H1 (cell line): Measurements from ENCODE around the gene GPR68. TPM values are rescaled to one million over a fixed set of nuclear protein-coding genes. Genes with fewer than 3 reads are reported as not detected.

Source experiments
- CTCF ChIA-PET: fragments of 300-600 bp; sonication (Branson Sonifier 250); formaldehyde crosslinking; loops from one replicate; lab custom pipeline; 2021; ENCODE audit not compliant: partially characterized antibody; lab: Charles Lee
- POLR2A ChIA-PET: fragments of 300-600 bp; sonication (Branson Sonifier 250); formaldehyde crosslinking; loops from one replicate; lab custom pipeline; 2021; ENCODE audit warnings: inconsistent platforms; ENCODE audit not compliant: partially characterized antibody; lab: Charles Lee
- DNase-seq, 2 experiments: peaks; one replicate each; pipeline versions ENCODE4 v3.0.0 to v3.0.0-alpha.2; 2010 to 2022; ENCODE audit warnings: low spot score in 2 of 2, low read depth in 1 of 2, mixed read lengths in 1 of 2
- FAIRE-seq: peaks from 2 replicates; lab custom pipeline; 2011; peaks lifted over from hg19 to GRCh38; lab: Jason Lieb, UNC
- H2AFZ ChIP-seq: 2 replicates; pipeline ENCODE4 v1.8.1; 2012; ENCODE audit warnings: low read length, inconsistent platforms
- H2AK5ac ChIP-seq: 2 replicates; pipeline ENCODE4 v1.6.1; 2013; ENCODE audit warnings: low read depth, low read length
- H2BK120ac ChIP-seq: replicated peaks from 2 replicates; pipeline ENCODE3; 2013; ENCODE audit warnings: low read depth, low read length, inconsistent platforms
- H2BK12ac ChIP-seq: 2 replicates; pipeline ENCODE4 v1.6.1; 2013; ENCODE audit warnings: low read depth, low read length
- H2BK15ac ChIP-seq: 2 replicates; pipeline ENCODE4 v1.6.1; 2013; ENCODE audit warnings: low read length
- H2BK20ac ChIP-seq: 2 replicates; pipeline ENCODE4 v1.6.1; 2013; ENCODE audit warnings: low read length
- H2BK5ac ChIP-seq: 2 replicates; pipeline ENCODE4 v1.6.1; 2013; ENCODE audit warnings: low read depth, low read length
- H3K14ac ChIP-seq: 2 replicates; pipeline ENCODE4 v1.6.1; 2013; ENCODE audit warnings: inconsistent platforms; ENCODE audit not compliant: insufficient read length
- H3K18ac ChIP-seq: 2 replicates; pipeline ENCODE4 v1.6.1; 2013; ENCODE audit warnings: low read length; ENCODE audit errors: extremely low read depth
- H3K23ac ChIP-seq: 2 replicates; pipeline ENCODE4 v1.6.1; 2013; ENCODE audit warnings: inconsistent platforms; ENCODE audit not compliant: insufficient read length
- H3K23me2 ChIP-seq: 2 replicates; pipeline ENCODE4 v1.6.1; 2013; ENCODE audit warnings: low read depth, low read length
- H3K27ac ChIP-seq: 2 replicates; pipeline ENCODE4 v1.6.1; 2011; ENCODE audit warnings: low read depth, low read length, inconsistent platforms
- H3K27me3 ChIP-seq, 4 experiments: replicated peaks in 1 of 4; 1 replicate in 1 of 4; 2 replicates in 3 of 4; pipeline versions ENCODE4 v1.6.1 to v1.8.1; 2011 to 2013; ENCODE audit warnings: low read length in 3 of 4, mild to moderate bottlenecking in 3 of 4, inconsistent platforms in 2 of 4, mixed read lengths in 2 of 4, moderate library complexity in 1 of 4; ENCODE audit not compliant: control insufficient read depth in 3 of 4, insufficient read depth in 3 of 4; ENCODE audit errors: extremely low read depth in 1 of 4
- H3K36me3 ChIP-seq, 4 experiments: 2 replicates each; pipeline versions ENCODE4 v1.6.1 to v1.8.1; 2011 to 2013; ENCODE audit warnings: mild to moderate bottlenecking in 4 of 4, low read length in 3 of 4, moderate library complexity in 2 of 4, control low read depth in 1 of 4, inconsistent platforms in 1 of 4; ENCODE audit not compliant: insufficient read depth in 4 of 4, control insufficient read depth in 2 of 4
- H3K4ac ChIP-seq: replicated peaks from 2 replicates; pipeline ENCODE3; 2013; ENCODE audit warnings: low read length, low read depth, mixed read lengths, inconsistent platforms; ENCODE audit not compliant: insufficient read length
- H3K4me1 ChIP-seq, 4 experiments: replicated peaks in 1 of 4; 1 replicate in 1 of 4; 2 replicates in 3 of 4; pipeline versions ENCODE4 v1.6.1 to v1.8.1; 2011 to 2013; ENCODE audit warnings: low read length in 3 of 4, inconsistent platforms in 2 of 4, mixed read lengths in 1 of 4; ENCODE audit not compliant: insufficient read depth in 4 of 4, control insufficient read depth in 3 of 4
- H3K4me2 ChIP-seq, 2 experiments: 2 replicates each; pipeline versions ENCODE4 v1.6.1 to v1.8.1; 2011 to 2013; ENCODE audit warnings: low read depth in 2 of 2, low read length in 2 of 2, control low read depth in 1 of 2, inconsistent platforms in 1 of 2, mild to moderate bottlenecking in 1 of 2; ENCODE audit not compliant: insufficient read depth in 1 of 2
- H3K4me3 ChIP-seq, 4 experiments: fragments of 200-600, 300-600 bp in 1 of 4; sonication (generic), shearing (Covaris generic), sonication (Bioruptor Twin) in 1 of 4; 2 replicates each; pipeline versions ENCODE4 v1.5.1 to v1.8.1; 2011 to 2016; ENCODE audit warnings: low read length in 4 of 4, low read depth in 3 of 4, control low read depth in 2 of 4, inconsistent platforms in 2 of 4, mild to moderate bottlenecking in 2 of 4, mixed read lengths in 1 of 4, moderate library complexity in 1 of 4; ENCODE audit not compliant: insufficient read depth in 2 of 4; ENCODE audit errors: extremely low read depth in 1 of 4
- H3K56ac ChIP-seq: replicated peaks from 2 replicates; pipeline ENCODE3; 2013; ENCODE audit warnings: low read depth, mild to moderate bottlenecking, mixed read lengths, low read length, inconsistent platforms; ENCODE audit not compliant: insufficient read length
- H3K79me1 ChIP-seq: 2 replicates; pipeline ENCODE4 v1.6.1; 2013; ENCODE audit warnings: low read depth, low read length, control low read depth
- H3K79me2 ChIP-seq, 2 experiments: 2 replicates each; pipeline versions ENCODE4 v1.6.1 to v1.8.1; 2012 to 2013; ENCODE audit warnings: low read length in 2 of 2, mild to moderate bottlenecking in 2 of 2, inconsistent platforms in 1 of 2; ENCODE audit not compliant: insufficient read depth in 2 of 2, control insufficient read depth in 1 of 2
- H3K9ac ChIP-seq, 4 experiments: replicated peaks in 1 of 4; 1 replicate in 1 of 4; 2 replicates in 3 of 4; pipeline versions ENCODE4 v1.6.1 to v1.8.1; 2011 to 2013; ENCODE audit warnings: low read depth in 3 of 4, low read length in 3 of 4, control low read depth in 2 of 4, mild to moderate bottlenecking in 2 of 4, moderate library complexity in 2 of 4, inconsistent platforms in 1 of 4; ENCODE audit errors: extremely low read depth in 1 of 4
- H3K9me3 ChIP-seq, 2 experiments: 2 replicates each; pipeline versions ENCODE4 v1.6.1 to v1.8.1; 2012 to 2013; ENCODE audit warnings: mild to moderate bottlenecking in 2 of 2, moderate library complexity in 2 of 2, control low read depth in 1 of 2, inconsistent platforms in 1 of 2, low read depth in 1 of 2, low read length in 1 of 2, mixed read lengths in 1 of 2; ENCODE audit not compliant: insufficient read depth in 2 of 2
- H4K20me1 ChIP-seq, 2 experiments: replicated peaks in 1 of 2; 2 replicates each; pipeline versions ENCODE3 to v1.8.1; 2011 to 2013; ENCODE audit warnings: inconsistent platforms in 2 of 2, low read length in 2 of 2, mild to moderate bottlenecking in 1 of 2; ENCODE audit not compliant: insufficient read depth in 2 of 2, control insufficient read depth in 1 of 2
- H4K5ac ChIP-seq: 2 replicates; pipeline ENCODE4 v1.6.1; 2013; ENCODE audit warnings: low read length, low read depth, mixed read lengths, inconsistent platforms; ENCODE audit not compliant: insufficient read length
- H4K8ac ChIP-seq: 2 replicates; pipeline ENCODE4 v1.8.0; 2013; ENCODE audit warnings: mild to moderate bottlenecking, moderate library complexity, low read length, inconsistent platforms; ENCODE audit not compliant: insufficient read depth; ENCODE audit errors: extremely low read depth
- H4K91ac ChIP-seq: replicated peaks from 2 replicates; pipeline ENCODE3; 2013; ENCODE audit warnings: low read length, mixed read lengths, inconsistent platforms; ENCODE audit not compliant: insufficient read length
- BRCA1 ChIP-seq: IDR thresholded peaks from 2 replicates; pipeline ENCODE4 v1.6.1; 2012; ENCODE audit warnings: low read depth, low read length, improper control_type of control experiment
- RAD21 ChIP-seq, 2 experiments: IDR thresholded peaks in 1 of 2; conservative IDR thresholded peaks in 1 of 2; 2 replicates each; pipeline ENCODE4 v1.6.1; 2011; ENCODE audit warnings: low read depth in 2 of 2, low read length in 2 of 2, improper control_type of control experiment in 1 of 2, inconsistent platforms in 1 of 2, mild to moderate bottlenecking in 1 of 2, moderate library complexity in 1 of 2
- WGBS, 2 experiments: shearing (Covaris generic) in 1 of 2; methylation state at CpG; one replicate each; pipeline versions ENCODE4 v1.1.6 to v1.1.7; 2013 to 2015; ENCODE audit warnings: low lambda C conversion rate in 2 of 2, mixed read lengths in 2 of 2, inconsistent platforms in 1 of 2, low coverage in 1 of 2, missing lambda C conversion rate in 1 of 2; ENCODE audit not compliant: insufficient replicate concordance in 2 of 2, insufficient coverage in 1 of 2, insufficient read length in 1 of 2; ENCODE audit errors: extremely low coverage in 1 of 2, missing lambda C conversion rate in 1 of 2; 5-methylcytosine and 5-hydroxymethylcytosine counted together
- polyA plus RNA-seq, 7 experiments: library from polyadenylated mRNA; depleted of rRNA in 3 of 7; stranded (reverse) in 5 of 7; unstranded in 2 of 7; fragments of >200 nt in 5 of 7; fragments of 200-250 nt in 2 of 7; gene quantifications; 1 replicate in 5 of 7; 2 replicates in 1 of 7; 4 replicates in 1 of 7; pipeline versions ENCODE4 v1.2.1 to v1.2.3, GENCODE V29; 2011 to 2013; ENCODE audit warnings: missing spikeins in 2 of 7, mixed read lengths in 2 of 7
- total RNA-seq: library from RNA; stranded (reverse); fragmentation: NEBNext Ultra II Directional; extraction: Animal tissue kit (Norgen Biotek cat#: 25700); gene quantifications from 2 replicates; pipeline ENCODE4 v1.2.1, GENCODE V29; 2021

Gene GPR68
- total and polyA plus RNA-seq, 2 of the 8 experiments (the other 6 are each of a cell fraction or from before 2014, with no cell fraction given): 0.22 to 0.76 TPM

- POLR2A ChIA-PET: interaction anchor here (0.9 kb wide), 1 partner anchor 21 kb away, joined by 4 read pairs; no protein-coding TSS in a partner anchor
- Histone ChIP-seq H4K91ac (no peak overlapping the region), H3K4me1 (no peaks in the 10 kb centered on the region), H4K8ac (no peak overlapping the region; the same call in 1 of the 2 replicates), H3K9ac (no peak overlapping the region), H3K56ac (no peak overlapping the region), H3K36me3 (peaks cover 8 to 57% (median 40%) of the 10 kb centered on the region in 4 experiments; a peak in 7 of 8 replicates), H3K9me3 (no peaks in the 10 kb centered on the region), H3K27ac (no peak overlapping the region), H2AK5ac (no peak overlapping the region)
- 96% methylated on average over 25 of the region's 30 CpGs; no CpG with 5 or more reads in 1 of the 2 experiments for whole genome bisulfite sequencing, 2 experiments
- FAIRE-seq (no peak), DNase-seq (no peak)
- peak in 1 of 2 experiments; percentile 11; a peak in 1 of 4 replicates for TF ChIP-seq RAD21 (IDR thresholded peaks at IDR 0.05 in 1 of 2, conservative IDR thresholded peaks at IDR 0.05 in 1 of 2; ENCODE audit: low read depth in 2 of 2, low read length in 2 of 2)
- no peak for TF ChIP-seq BRCA1
- TF ChIP-seq, all 59 proteins: peak for 1
- H3K79me2 ChIP-seq: no peaks in the 10 kb centered on the region
- no peak overlapping the region for H2BK12ac ChIP-seq
- H3K23ac ChIP-seq: no peak overlapping the region
- no peak overlapping the region for H3K18ac ChIP-seq
- H3K4ac ChIP-seq: no peak overlapping the region
- H4K5ac ChIP-seq: no peak overlapping the region
- H2BK15ac ChIP-seq: no peak overlapping the region
- H4K20me1 ChIP-seq: peaks cover 2 to 3% of the 10 kb centered on the region in 2 experiments
- no peaks in the 10 kb centered on the region for H3K79me1 ChIP-seq
- CTCF ChIA-PET: interaction anchor here (0.8 to 3.0 kb wide), 7 partner anchors 9 to 108 kb away, joined by 4 to 17 read pairs (median 7); no protein-coding TSS in a partner anchor
- no peak overlapping the region for H2BK120ac ChIP-seq
- H2BK20ac ChIP-seq: no peak overlapping the region
- H3K23me2 ChIP-seq: no peaks in the 10 kb centered on the region
- no peak overlapping the region for H3K4me3 ChIP-seq
- no peak overlapping the region for H3K4me2 ChIP-seq
- H2AFZ ChIP-seq: no peak overlapping the region
- no peak overlapping the region for H3K14ac ChIP-seq
- H3K27me3 ChIP-seq: no peaks in the 10 kb centered on the region
- H2BK5ac ChIP-seq: no peak overlapping the region
Observed at GRCh38 chr14:91277546-91278382, 33.3 kb upstream of the GPR68 start.
